Measurements from ENCODE around the gene ABHD16B.
"Not testable (repeated sequence)": the region's sequence is repeated elsewhere in the genome, so short reads cannot be mapped to it uniquely, and the experiment has no call there.

Gene ABHD16B

GRCh38 chr20:63856098-63856511 is 5.2 kb upstream of the ABHD16B start:
- DNase-seq: no peak

- no peak for DNase-seq
These were observed 3.4 kb upstream of the ABHD16B start for GRCh38 chr20:63857764-63858392.

DNA sequence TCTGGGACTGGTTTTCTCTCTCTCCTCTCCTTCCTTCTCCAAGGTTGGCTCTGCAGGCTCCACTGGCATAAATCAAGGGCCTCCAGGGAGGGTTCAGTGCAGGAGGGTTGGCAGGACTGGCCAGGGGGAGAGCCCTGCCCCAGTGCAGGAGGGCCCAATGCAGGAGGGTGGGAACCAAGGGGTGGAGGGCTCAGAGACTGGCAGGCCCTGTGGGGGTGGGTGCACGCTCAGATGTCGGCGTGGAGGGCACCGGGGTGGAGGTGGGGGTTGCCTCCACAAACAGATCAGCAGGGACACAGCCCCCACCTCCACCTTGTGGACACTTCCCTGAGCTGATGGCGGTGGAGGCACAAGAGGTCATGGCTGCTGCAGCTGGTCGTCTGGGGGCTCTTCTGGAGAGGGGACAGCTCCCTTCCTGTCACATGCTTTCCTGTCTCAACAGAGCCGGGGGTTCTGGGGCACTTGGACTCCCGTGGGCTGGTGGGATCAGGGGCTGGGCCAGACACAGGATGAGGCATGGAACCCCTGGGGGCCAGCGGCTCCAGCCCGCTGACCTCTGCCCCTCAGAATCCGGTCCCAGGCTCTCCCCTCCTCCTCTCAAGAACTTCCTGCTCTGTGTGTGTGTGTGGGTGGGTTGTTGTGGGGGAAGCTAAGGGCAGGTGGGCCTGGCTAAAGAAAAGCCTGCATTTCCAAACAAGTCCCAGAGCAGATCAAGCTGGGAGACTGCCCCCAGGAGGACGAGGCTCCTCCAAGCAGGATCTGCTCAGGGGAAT is 2.7 kb upstream of the ABHD16B start:
- DNase-seq: no peak

GRCh38 chr20:63859166-63859699 is 2.1 kb upstream of the ABHD16B start:
- DNase-seq: no peak

DNA sequence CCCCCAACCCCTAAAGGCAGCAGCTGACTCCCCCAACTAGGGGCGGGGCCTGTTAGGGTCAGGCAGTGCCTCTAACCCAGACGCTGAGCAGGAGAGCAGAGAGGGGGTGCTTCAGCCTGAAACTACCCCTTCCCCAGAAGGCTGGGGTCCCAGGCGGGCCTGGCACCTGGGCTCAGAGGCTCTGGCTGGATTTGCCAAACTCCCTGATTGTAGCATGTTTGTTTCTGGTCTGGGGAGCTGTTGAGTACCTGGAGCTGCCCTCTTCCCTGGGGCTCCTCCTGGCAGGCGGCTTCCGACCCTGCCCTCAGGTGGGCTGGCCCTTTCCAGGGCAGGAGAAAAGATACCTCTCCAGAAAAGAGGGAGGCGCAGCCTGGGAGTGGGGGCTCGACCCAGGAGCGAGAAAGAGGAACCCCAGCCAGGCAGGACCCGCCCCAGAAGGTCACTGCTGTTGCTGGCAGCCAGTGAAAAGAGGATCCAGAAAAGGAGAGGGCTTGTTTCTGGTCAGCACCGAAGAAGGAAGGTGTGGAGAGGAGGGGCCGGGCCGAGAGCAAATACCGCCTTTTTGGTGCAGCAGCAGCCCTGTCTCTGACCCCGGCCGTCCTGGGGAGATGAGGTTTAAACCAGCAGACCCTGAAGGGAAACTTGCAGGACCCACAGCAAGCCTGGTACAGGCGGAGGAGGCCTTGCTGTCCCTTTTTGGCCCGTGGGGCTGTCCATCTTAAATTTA is 810 bp upstream of the ABHD16B start:
- no peak for DNase-seq

DNA sequence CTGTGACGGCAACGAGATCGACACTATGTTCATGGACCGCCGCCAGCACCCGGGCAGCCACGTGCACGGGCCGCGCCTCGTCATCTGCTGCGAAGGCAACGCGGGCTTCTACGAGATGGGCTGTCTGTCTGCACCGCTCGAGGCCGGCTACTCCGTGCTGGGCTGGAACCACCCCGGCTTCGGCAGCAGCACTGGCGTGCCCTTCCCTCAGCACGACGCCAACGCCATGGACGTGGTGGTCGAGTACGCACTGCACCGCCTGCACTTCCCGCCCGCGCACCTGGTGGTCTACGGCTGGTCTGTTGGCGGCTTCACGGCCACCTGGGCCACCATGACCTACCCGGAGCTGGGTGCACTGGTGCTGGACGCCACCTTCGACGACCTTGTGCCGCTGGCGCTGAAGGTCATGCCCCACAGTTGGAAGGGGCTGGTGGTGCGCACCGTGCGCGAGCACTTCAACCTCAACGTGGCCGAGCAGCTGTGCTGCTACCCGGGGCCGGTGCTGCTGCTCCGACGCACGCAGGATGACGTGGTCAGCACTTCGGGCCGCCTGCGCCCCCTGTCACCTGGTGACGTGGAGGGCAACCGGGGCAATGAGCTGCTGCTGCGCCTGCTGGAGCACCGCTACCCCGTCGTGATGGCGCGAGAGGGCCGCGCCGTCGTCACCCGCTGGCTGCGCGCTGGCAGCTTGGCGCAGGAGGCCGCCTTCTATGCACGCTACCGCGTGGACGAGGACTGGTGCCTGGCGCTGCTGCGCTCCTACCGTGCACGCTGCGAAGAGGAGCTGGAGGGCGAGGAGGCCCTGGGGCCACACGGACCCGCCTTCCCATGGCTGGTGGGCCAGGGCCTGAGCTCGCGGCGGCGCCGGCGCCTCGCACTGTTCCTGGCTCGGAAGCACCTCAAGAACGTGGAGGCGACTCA is 943 bp downstream of the ABHD16B start:
- no peak for DNase-seq

- no peak for DNase-seq
These were observed 1.9 kb downstream of the ABHD16B start for GRCh38 chr20:63863021-63863797.

DNA sequence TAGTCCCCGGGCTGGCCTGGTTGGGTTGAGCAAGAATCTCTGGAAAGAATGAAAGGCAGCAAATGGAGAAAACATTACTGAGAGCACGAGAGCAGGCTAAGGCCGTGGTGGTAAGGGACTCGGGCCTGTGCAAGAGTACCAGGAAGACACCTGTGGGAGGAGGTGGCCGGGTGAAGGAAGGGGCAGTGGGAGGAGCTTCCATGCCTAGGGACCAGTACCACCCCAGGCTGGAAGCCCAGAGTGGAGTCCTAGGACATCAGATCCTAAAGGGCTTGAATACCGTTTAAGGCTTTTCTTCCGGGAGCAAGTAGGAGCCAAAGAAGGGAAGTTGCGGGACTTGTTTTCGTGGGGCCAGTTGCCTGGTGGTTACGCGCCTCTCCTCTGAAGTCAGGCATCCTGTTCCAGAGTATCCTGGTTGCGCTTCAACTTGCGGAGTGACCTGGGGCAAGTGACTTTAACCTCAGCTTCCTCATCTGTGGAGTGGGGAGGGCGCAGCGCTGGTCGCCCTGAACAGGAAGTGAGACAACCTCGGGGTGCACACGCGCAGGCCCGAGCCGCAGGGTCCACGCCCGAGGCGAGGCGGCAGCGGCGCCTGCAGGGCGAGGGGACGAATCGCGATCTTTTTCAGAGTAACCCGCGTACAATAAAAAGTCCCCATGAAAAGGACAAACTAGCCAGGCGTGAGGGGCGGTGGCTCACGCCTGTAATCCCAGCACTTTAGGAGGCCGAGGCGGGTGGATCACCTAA is 2.7 kb downstream of the ABHD16B start:
- peak; percentile 96 for DNase-seq

DNA sequence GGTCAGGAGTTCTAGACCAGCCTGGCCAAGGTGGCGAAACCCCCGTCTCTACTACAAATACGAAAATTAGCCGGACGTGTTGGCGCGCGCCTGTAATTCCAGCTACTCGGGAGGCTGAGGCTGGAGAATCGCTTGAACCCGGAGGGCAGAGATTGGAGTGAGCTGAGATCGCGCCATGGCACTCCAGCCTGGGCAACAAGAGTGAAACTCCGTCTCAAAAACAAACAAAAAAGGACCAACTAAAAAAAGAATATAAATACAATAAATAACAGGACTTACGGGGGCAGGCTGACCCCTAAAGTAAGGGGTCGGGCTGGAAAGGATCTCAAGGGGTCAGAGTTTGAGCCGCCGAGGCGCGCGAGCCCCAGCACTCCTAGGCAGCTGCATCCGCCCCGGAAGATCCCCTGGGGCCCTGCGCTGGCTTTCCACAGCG is 3.3 kb downstream of the ABHD16B start:
- DNase-seq: no peak

DNA sequence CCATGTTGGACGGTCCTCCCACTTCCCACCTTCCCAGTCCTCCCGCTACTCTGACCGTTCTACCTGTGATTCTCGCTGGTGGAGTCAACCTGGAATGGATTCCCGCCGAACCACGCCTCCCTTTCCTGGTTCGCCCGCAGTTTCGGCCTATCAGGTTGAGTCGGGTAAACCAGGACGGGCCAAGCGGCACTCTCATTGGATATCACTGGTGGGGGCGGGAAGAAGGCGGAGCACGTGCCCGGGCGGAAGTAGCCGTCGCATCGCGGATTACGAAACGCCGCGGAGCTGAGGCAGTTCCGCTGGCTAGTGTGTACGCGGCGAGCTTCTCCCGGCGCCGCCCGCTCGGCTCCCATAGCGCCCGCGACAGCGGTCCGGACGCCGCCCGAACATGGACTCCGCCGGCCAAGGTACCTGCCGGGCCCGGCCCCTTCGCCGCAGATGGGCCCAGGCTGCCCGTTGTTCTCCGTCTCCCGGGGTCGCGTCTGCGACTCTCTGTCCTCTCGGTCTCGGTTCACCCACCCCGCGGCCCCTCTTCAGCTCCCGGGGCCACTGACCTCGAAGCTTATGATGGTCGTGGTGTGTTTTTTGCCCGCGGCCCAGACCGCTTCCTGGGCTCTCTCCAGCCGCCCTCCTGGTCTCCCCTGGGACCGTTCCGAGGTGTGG is 3.8 kb downstream of the ABHD16B start, which contains the start of gene TPD52L2:
Gene TPD52L2 (plus strand): TSS at position 293 of the 663 bp plus-strand sequence. CDS start 96 bp downstream, at position 389.
- DNase-seq: peak; percentile 99

DNA sequence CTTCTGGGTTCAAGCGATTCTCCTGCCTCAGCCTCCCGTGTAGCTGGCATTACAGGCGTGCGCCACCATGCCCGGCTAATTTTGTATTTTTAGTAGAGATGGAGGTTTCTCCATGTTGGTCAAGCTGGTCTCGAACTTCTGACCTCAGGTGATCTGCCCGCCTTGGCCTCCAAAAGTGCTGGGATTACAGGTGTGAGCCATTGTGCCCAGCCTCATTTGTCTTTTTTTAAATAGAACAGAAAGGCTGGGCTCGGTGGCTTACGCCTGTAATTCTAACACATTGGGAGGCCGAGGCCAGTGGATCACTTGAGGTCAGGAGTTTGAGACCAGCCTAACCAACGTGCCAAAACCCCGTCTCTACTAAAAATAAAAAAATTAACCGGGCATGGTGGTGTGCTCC is 5.7 kb downstream of the ABHD16B start:
- DNase-seq: not testable (repeated sequence)

- no peak for DNase-seq
These were observed 7.0 kb downstream of the ABHD16B start for GRCh38 chr20:63868264-63868663.

DNA sequence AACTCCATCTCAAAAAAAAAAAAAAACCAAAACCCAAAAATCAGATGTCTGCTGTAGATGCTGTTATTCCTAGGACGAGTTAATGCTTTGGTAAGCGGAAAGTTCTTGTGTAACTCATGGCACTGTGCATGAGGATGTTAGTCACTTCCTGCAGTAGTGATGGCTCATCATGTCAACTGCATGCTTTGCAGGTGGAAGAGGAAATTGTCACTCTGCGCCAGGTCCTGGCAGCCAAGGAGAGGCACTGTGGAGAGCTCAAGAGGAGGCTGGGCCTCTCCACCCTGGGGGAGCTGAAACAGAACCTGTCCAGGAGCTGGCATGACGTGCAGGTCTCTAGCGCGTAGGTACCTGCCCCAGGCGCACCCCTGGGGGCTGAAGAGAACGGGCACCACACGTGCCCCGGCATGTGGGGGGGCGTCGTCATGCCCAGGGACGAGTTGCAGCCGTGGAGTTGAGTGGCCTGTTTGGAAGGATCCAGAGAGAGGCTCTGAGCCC is 12.2 kb downstream of the ABHD16B start:
- DNase-seq: no peak

DNA sequence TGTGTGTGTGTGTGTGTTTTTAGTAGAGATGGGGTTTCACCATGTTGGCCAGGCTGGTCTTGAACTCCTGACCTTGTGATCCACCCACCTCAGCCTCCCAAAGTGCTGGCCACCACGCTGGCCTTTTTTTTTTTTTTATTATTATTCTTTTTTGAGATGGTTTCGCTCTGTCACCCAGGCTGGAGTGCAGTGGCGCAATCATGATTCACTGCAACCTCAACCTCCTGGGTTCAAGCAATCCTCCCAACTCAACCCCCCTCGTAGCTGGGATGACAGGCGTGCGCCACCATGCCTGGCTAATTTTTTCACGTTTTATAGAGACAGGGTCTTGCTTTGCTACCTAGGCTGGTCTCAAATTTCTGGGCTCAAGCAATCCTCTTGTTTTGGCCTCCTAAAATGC is 12.9 kb downstream of the ABHD16B start:
- DNase-seq: not testable (repeated sequence)

DNA sequence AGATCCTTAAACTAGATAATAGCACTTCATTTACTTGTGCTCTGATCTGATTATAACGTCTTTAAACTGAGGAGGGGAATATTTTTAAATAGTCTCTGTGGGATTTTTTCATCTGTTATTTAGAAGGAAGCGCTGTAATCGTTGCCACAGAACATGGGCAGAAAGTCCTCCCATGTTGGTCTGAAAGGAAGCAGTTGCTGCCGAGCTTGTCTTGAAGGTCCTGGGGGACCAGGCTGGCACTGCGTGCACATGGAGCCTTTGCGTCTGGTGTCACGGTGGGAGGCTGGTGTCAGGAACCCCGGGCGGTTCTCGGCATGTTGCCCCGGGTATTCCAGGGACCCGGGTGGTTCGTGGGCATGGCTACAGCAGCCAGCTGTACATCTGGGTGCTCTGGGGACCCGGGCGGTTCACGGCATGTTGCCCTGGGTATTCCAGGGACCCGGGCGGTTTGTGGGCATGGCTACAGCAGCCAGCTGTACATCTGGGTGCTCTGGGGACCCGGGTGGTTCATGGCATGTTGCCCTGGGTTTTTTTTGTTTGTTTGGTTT is 15.3 kb downstream of the ABHD16B start:
- no peak for DNase-seq

GRCh38 chr20:63877755-63878470 is 16.6 kb downstream of the ABHD16B start:
- no peak for DNase-seq

DNA sequence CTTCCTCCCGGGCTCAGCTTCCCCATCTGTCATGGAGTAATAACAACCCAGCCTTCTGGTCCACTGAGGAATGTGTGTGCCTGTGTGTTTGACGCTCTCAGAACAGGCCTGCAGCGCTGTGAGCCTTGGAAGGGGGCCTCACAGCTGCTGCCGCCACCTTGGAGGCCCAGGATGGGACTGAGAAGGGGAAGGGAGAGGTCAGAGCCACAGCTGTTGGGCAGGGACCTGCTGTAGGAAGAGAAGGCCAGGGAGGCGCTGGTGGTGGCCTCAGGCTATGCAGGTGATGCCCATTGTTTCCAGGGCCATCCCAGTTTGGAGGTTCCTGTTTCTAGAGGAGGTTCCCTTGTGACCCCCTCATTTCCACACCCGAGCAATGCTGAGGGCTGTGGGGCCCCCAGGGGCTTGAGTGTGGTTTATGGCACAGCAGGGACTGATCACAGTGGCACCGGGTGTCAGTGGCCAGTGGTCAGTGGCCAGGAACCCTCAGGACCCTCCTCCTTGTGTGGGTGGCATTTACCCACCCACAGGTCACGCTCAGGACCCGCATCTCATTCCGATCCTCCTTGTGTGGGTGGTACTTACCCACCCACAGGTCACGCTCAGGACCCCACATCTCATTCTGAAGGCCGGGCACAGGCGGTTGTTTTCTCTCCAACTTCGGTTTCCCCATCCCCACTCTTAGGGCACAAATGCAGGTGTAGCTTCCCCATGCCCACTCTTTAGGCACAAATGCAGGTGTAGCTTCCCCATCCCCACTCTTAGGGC is 17.8 kb downstream of the ABHD16B start:
- no peak for DNase-seq

DNA sequence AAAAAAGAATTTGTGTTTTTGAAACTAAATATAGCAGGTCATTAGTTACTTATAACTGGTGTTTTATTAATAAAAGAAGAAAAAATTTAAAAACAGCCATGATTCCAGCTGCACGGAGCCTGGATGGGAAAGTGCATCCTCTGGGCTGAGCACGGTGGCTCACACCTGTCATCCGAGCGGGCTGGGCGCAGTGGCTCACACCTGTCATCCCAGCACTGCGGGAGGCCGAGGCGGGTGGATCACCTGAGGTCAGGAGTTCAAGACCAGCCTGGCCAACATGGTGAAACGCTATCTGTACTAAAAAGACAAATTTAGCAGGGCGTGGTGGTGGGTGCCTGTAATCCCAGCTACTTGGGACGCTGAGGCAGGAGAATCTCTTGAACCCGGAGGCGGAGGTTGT is 19.6 kb downstream of the ABHD16B start:
- not testable (repeated sequence) for DNase-seq
